Measurements from ENCODE around the gene TRPV6.

TRPV6 gene

GRCh38 chr7:142827951-142828500 is 57.5 kb downstream of the TRPV6 start:
- Histone ChIP-seq H2BK120ac (ENCODE audit: low read depth, low read length) (no peak overlapping the region), H3K4me2 (ENCODE audit: insufficient read depth, low read length, poor library complexity, severe bottlenecking) (no peak overlapping the region), H3K14ac (ENCODE audit: low read length) (no peak overlapping the region), H2BK12ac (ENCODE audit: low read length) (no peak overlapping the region), H3K27me3 (ENCODE audit: control insufficient read depth in 3 of 3, insufficient read depth in 3 of 3, low read depth in 1 of 3, low read length in 3 of 3) (no peaks in the 10 kb centered on the region), H3K4ac (ENCODE audit: low read length) (no peak overlapping the region), H3K27ac (replicated peaks; ENCODE audit: low read length) (no peak overlapping the region), H3K79me1 (ENCODE audit: low read depth, low read length) (no peaks in the 10 kb centered on the region), H2BK5ac (ENCODE audit: low read length) (no peak overlapping the region), H3K36me3 (replicated peaks in 1 of 2; ENCODE audit: control insufficient read depth in 2 of 2, insufficient read depth in 2 of 2, low read length in 2 of 2) (peaks cover 0 to 2% of the 10 kb centered on the region in 2 donors), H2AFZ (ENCODE audit: low read length) (no peak overlapping the region), H3K4me1 (ENCODE audit: control insufficient read depth in 2 of 2, insufficient read depth in 1 of 2, low read depth in 1 of 2, low read length in 2 of 2) (peaks cover 0 to 2% of the 10 kb centered on the region in 2 donors), H3K4me3 (ENCODE audit: low read length in 2 of 2) (no peak overlapping the region), H2AK5ac (ENCODE audit: low read depth, low read length) (no peak overlapping the region), H4K91ac (ENCODE audit: low read depth, low read length, poor library complexity) (no peak overlapping the region), H4K8ac (ENCODE audit: low read depth, low read length) (no peak overlapping the region), H3K9me3 (replicated peaks in 1 of 2; ENCODE audit: control insufficient read depth in 2 of 2, insufficient read depth in 1 of 2, low read depth in 1 of 2, low read length in 2 of 2) (no peaks in the 10 kb centered on the region), H2BK15ac (ENCODE audit: low read length) (no peak overlapping the region), H3K18ac (ENCODE audit: low read length) (no peak overlapping the region), H3K9ac (ENCODE audit: low read depth, low read length, poor library complexity) (no peak overlapping the region), H3K23ac (ENCODE audit: low read depth, low read length, poor library complexity) (no peak overlapping the region)
- DNase-seq (ENCODE audit: low spot score) = peak; percentile 4
- WGBS, 2 donors (ENCODE audit: extremely low coverage in 2 of 2, insufficient read length in 2 of 2, insufficient replicate concordance in 1 of 2) = no CpG with 5 or more reads among the region's 1 CpG

GRCh38 chr7:142822714-142823113 is 62.8 kb downstream of the TRPV6 start:
- Histone ChIP-seq H3K36me3 (replicated peaks in 1 of 2; ENCODE audit: control insufficient read depth in 2 of 2, insufficient read depth in 2 of 2, low read length in 2 of 2) (no peaks in the 10 kb centered on the region), H3K4ac (ENCODE audit: low read length) (no peak overlapping the region), H3K79me1 (ENCODE audit: low read depth, low read length) (no peaks in the 10 kb centered on the region), H3K23ac (ENCODE audit: low read depth, low read length, poor library complexity) (no peak overlapping the region), H2BK12ac (ENCODE audit: low read length) (no peak overlapping the region), H3K18ac (ENCODE audit: low read length) (no peak overlapping the region), H3K9ac (ENCODE audit: low read depth, low read length, poor library complexity) (no peak overlapping the region), H3K4me2 (ENCODE audit: insufficient read depth, low read length, poor library complexity, severe bottlenecking) (no peak overlapping the region), H2AK5ac (ENCODE audit: low read depth, low read length) (no peak overlapping the region), H2BK5ac (ENCODE audit: low read length) (no peak overlapping the region), H3K4me1 (ENCODE audit: control insufficient read depth in 2 of 2, insufficient read depth in 1 of 2, low read depth in 1 of 2, low read length in 2 of 2) (no peaks in the 10 kb centered on the region), H2BK120ac (ENCODE audit: low read depth, low read length) (no peak overlapping the region), H2AFZ (ENCODE audit: low read length) (no peak overlapping the region), H3K27me3 (ENCODE audit: control insufficient read depth in 3 of 3, insufficient read depth in 3 of 3, low read depth in 1 of 3, low read length in 3 of 3) (no peaks in the 10 kb centered on the region), H3K4me3 (ENCODE audit: low read length in 2 of 2) (no peak overlapping the region), H4K91ac (ENCODE audit: low read depth, low read length, poor library complexity) (no peak overlapping the region), H4K8ac (ENCODE audit: low read depth, low read length) (no peak overlapping the region), H2BK15ac (ENCODE audit: low read length) (no peak overlapping the region), H3K14ac (ENCODE audit: low read length) (no peak overlapping the region), H3K9me3 (replicated peaks in 1 of 2; ENCODE audit: control insufficient read depth in 2 of 2, insufficient read depth in 1 of 2, low read depth in 1 of 2, low read length in 2 of 2) (no peaks in the 10 kb centered on the region), H3K27ac (replicated peaks; ENCODE audit: low read length) (no peak overlapping the region)
- DNase-seq (ENCODE audit: low spot score) = no peak
- no CpG with 5 or more reads among the region's 1 CpG for WGBS, 2 donors (ENCODE audit: extremely low coverage in 2 of 2, insufficient read length in 2 of 2, insufficient replicate concordance in 1 of 2)
